HG03196 (cell line): ENCODE results near the gene SCFD2.
A peak's percentile ranks its signal among the peaks of the same experiment; 100 is the strongest.

Experiments
- ATAC-seq: cut with Tn5 transposase; IDR thresholded peaks from one replicate; pipeline ENCODE4 v1.9.1; 2021; ENCODE audit not compliant: unreplicated experiment

The SCFD2 gene

GRCh38 chr4:52868133-52868532 is 497.7 kb downstream of the SCFD2 start:
- ATAC-seq = no peak

DNA sequence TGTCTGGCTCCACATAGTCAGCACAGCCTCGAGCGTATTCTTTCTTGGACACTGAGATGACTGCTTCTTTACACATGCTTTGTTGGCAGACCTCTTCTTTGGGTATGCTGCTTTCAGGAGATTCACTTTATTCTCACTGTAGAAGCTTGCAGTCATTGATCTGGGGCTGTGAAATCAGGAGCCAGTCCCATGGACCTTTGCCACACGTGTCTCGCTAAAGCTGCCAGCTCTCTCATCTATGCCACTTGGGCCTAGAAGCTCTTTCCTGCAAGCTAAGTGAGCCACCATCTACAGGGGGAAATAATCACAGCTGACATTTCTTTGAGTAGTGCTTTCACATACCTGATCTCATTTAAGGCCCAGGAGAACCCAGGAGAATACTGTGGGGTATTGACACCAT is 498.7 kb downstream of the SCFD2 start:
- no peak for ATAC-seq

GRCh38 chr4:52866734-52867133 is 499.1 kb downstream of the SCFD2 start:
- no peak for ATAC-seq

GRCh38 chr4:52865300-52865699 is 500.6 kb downstream of the SCFD2 start:
- no peak for ATAC-seq

DNA sequence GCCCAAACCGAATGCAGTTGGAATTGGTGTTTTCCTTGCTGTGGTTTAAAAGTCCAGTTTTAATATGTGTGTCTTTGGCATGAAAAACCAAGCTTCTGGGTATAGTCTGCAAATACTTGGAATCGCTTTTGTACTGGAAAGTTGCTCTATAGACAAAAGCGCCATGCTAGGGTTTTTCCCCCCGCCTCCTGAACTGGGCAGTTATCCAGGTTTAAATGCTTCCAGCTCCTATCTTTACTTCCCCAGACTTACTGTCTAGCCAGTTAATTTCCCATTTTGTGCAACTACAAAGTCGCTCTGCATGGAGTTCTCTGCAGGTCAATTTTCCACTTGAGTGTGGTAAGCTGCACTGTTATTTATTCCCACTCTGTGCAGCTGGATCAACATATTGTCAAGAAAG is 501.1 kb downstream of the SCFD2 start:
- ATAC-seq = no peak

DNA sequence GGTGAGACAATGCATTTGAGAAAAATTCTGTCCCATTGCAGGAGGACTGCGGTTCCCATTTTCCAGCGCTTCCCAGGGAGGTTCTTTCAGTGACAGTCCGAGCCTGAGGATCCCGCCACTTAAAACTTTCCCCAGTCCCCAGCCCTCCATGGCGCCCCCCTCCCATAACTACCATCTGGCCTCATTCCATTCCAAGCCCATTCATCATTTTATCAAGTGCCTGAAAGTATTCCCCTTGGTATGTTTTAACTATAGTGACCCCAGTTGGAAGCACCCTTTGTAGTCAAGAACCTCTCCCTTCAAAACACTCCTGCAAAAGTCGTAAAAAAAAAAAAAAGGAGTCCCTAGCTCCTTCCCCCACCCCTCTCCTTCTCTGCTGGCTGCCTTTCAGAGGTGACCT is 502.5 kb downstream of the SCFD2 start:
- no peak for ATAC-seq

DNA sequence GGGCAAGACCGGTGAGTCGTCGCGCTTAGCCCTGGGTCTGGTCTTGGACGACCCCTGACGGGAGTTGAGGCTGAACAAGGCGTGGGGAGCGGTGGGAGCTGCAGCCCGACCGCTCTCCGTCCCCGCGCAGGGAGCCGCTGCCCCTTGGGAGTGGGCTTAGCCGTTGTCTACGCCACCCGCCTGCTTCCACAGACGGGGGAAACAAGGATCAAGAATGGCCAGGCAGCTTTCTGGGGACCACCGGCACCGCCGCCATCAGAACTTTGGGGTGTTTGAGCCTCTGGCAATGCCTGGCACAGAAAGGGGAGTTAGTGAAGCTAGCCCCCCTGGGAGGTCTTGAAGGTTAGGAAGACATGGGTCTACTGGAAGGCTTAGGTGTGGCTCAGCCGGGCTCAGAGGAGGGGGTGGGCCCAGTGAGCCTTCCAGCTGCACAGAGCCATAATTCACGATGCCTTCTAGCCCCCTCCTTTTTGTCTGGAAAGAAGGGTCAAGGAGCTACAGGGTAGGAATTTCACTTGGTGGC is 503.2 kb downstream of the SCFD2 start:
- ATAC-seq = no peak

DNA sequence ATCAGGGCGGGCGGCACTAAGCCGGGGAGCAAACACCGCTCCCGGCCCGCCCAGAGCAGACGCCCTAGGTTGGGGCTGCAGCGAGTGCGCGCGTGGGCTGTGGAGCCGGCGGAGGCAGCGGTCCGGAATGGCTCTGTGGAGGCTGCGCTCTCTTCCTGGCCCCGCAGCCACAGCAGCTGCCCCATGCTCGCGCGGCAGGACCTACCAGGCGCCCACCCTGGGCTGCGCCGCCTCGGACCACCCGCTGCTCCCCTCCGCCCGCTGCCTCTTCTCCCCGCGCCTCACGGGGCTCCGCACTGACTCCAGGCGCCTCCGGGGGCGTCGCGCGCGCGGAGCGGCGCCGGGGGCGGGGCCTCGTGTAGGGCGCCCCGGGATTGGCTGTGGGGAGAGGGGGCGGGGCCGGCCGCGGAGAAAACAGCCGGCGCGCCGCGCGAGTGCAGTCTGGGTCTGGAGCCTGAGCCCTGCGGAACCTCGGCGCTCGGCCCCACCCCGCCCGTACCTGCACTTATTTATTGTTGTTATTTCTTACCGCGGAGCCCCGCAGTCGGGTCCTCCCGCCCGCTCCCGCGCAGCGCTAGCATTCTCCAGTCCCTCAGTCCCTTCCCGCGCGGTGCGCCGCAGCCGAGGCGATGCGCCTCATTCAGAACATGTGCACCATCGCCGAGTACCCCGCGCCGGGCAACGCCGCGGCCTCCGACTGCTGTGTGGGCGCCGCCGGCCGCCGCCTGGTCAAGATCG is 503.8 kb downstream of the SCFD2 start, which contains the start of gene RASL11B:
RASL11B (plus strand) TSS at position 439 of the 738 bp plus-strand sequence; CDS start at position 630, 191 bp downstream.
- ATAC-seq = peak; percentile 99

DNA sequence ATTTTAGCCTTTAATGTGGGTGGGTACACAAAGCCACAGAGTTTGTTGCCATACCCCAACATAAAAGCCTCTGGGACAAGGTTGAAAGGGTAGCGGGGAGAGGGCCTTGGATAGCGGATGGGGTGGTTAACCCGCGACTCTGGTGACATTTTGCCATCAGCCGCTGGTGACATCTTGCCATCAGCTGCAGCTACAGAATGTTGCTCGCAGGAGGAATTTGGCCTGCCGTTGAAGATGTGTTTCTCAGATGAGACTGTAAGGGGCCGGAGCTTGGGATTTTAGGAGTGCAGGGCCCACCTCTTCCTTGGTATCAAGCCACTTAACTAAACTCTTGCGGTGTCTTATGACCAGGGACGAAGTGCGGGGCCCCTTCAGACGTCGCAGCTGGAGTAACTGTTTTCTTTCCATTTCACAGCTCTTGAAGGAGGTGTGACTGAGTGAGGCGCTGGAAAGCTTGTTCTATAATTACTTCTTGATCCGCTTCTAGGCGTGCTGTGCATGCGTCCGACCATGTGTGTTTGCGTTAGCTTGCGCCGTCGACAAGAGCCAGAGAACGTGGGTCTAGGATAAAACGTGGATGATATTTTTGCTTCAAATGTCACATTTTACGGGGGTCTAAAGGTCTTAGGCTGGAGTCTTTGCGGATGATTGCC is 504.6 kb downstream of the SCFD2 start:
- no peak for ATAC-seq

GRCh38 chr4:52860361-52860760 is 505.5 kb downstream of the SCFD2 start:
- no peak for ATAC-seq

GRCh38 chr4:52856801-52857200 is 509.1 kb downstream of the SCFD2 start:
- ATAC-seq = no peak

DNA sequence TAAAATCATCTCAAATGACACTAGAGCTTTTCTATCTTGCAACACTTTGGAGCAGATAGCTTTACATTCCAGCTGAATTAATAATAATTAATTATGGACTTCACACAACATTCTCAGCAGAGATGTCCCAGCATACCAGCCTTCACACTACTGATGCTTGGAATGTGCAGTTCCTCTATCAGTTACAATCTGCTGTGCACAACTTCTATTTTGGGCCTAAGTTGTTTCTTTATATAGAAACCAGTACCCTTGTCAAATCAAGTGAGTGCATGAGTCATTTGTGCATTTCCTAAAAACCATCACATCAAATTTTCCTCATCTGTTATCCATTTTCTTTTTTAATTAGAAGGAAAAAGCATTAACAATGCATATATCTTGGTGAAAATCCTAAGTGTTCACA is 512.5 kb downstream of the SCFD2 start:
- no peak for ATAC-seq

- no peak for ATAC-seq
These were observed 513.1 kb downstream of the SCFD2 start for GRCh38 chr4:52852711-52853110.

GRCh38 chr4:52852041-52852440 is 513.8 kb downstream of the SCFD2 start:
- ATAC-seq = no peak

- no peak for ATAC-seq
These were observed 515.3 kb downstream of the SCFD2 start for GRCh38 chr4:52850406-52851124.

DNA sequence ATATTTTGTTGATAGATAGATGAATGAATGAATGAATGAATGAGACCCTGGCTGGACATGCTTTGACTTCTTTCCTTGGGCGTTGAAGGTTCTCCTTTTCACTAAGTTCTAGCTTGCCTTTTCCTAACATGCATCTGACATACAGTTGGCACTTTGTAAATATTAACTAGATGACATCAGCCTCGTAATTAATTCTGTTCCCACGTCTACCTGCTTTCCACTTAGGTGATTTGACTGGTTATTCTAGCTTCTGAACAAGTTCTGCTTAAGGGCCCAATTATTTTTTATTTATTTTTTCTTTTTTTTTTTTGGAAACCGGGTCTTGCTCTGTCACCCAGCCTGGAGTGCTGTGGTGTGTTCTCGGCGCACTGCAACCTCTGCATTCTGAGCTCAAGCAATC is 517.6 kb downstream of the SCFD2 start:
- ATAC-seq = no peak

DNA sequence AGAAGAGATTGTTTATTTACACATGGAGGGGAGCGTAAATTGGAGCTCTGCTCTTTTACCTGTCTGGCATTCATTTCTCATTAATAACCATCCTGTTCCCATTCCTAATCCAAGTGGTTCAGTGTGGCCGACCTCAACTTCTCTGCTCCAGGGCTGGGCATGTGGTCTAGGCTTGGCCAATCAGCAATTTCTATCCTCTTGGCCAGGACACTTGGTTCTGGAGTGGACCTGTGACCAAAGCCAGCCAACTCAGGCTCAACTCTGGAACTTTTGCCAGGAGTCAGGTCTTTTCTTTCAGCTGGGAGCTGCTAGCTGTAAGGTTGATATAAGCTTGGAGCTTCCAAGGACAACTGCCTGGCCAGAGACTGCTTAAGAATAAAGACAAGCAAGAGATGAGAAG is 519.4 kb downstream of the SCFD2 start:
- ATAC-seq = no peak

- ATAC-seq = no peak
These were observed 521.3 kb downstream of the SCFD2 start for GRCh38 chr4:52844596-52844995.

GRCh38 chr4:52843958-52844357 is 521.9 kb downstream of the SCFD2 start:
- ATAC-seq = no peak

- ATAC-seq = no peak
These were observed 522.5 kb downstream of the SCFD2 start for GRCh38 chr4:52843351-52843750.

DNA sequence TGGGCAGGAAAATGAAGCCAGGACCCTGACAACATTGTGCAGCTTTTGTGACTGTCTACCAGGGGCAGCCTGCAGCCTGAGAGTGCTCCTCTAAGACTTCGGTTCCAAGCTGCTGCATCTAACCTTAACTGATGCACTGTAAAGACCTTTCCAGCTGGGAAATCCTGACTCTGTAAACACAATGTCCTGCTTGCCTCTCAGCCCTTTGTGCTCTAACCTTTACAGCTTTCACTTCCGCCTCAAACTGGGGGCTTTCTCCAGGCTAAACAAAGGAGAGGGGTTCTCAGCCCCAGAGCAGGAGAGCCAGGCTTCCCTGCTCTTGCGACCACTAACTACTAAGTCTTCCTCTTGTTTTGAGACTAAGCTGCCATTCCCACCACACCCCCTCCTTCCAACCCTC is 523.1 kb downstream of the SCFD2 start:
- no peak for ATAC-seq
